Sigmoid colon (tissue), 7 donors: Measurements from ENCODE around the gene ATP6AP1. TPM values are rescaled to one million over a fixed set of nuclear protein-coding genes. Genes with fewer than 3 reads are reported as not detected.
A peak's percentile ranks its signal among the peaks of the same experiment; 100 is the strongest.
"Not testable (repeated sequence)": the region's sequence is repeated elsewhere in the genome, so short reads cannot be mapped to it uniquely, and the experiment has no call there.

Source experiments
- DNase-seq: peaks from one replicate; pipeline ENCODE4 v3.0.0-alpha.2; 2019
- H3K27ac ChIP-seq, 4 donors: fragments of 200-600 bp; sonication (generic); one replicate each; pipeline ENCODE4 v1.5.1; 2016 to 2019; ENCODE audit warnings: mild to moderate bottlenecking in 1 of 4
- H3K27me3 ChIP-seq, 3 donors: fragments of 200-600 bp; sonication (generic); one replicate each; pipeline ENCODE4 v1.5.1; 2019; ENCODE audit warnings: mild to moderate bottlenecking in 1 of 3
- H3K36me3 ChIP-seq, 4 donors: fragments of 200-600 bp; sonication (generic); one replicate each; pipeline ENCODE4 v1.5.1; 2016 to 2019
- H3K4me1 ChIP-seq, 4 donors: fragments of 200-600 bp; sonication (generic); one replicate each; pipeline ENCODE4 v1.5.1; 2017 to 2019
- H3K4me3 ChIP-seq, 4 donors: fragments of 200-600 bp; sonication (generic); one replicate each; pipeline ENCODE4 v1.5.1; 2017 to 2019; ENCODE audit warnings: mild to moderate bottlenecking in 2 of 4, moderate library complexity in 1 of 4
- H3K9me3 ChIP-seq, 4 donors: fragments of 200-600 bp in 3 of 4; sonication (generic) in 3 of 4; one replicate each; pipeline versions ENCODE4 v1.5.1 to v1.6.1; 2013 to 2019
- EP300 ChIP-seq, 4 donors: sonication (generic); formaldehyde crosslinking; IDR thresholded peaks; one replicate each; pipeline ENCODE4 v1.6.1; 2017; ENCODE audit warnings: antibody characterized with exemption in 4 of 4
- POLR2A ChIP-seq, 2 donors: fragments of 450-650 bp; IDR thresholded peaks; one replicate each; pipeline ENCODE4 v1.6.1; 2016; ENCODE audit warnings: antibody characterized with exemption in 2 of 2, mild to moderate bottlenecking in 2 of 2, moderate library complexity in 2 of 2
- POLR2AphosphoS5 ChIP-seq, 4 donors: sonication (generic); formaldehyde crosslinking; IDR thresholded peaks; one replicate each; pipeline ENCODE4 v1.6.1; 2017; ENCODE audit warnings: antibody characterized with exemption in 4 of 4
- WGBS, 2 donors: extraction: QIAGEN DNeasy Blood & Tissue Kit; methylation state at CpG; one replicate each; pipeline ENCODE4 v1.1.7; 2013; 5-methylcytosine and 5-hydroxymethylcytosine counted together
- intact Hi-C: fragments of 100-400 bp; cut with DNase I; formaldehyde crosslinking; loops from one replicate; pipeline ENCODE4 v1.15.1; 2023
- polyA plus RNA-seq, 3 donors: library from polyadenylated mRNA; stranded (reverse); fragments of 200-250 nt; gene quantifications; one replicate each; pipeline ENCODE4 v1.2.3, GENCODE V29; 2013
- total RNA-seq, 4 donors: library from RNA; depleted of rRNA; stranded (reverse); fragments of >200 nt; gene quantifications; one replicate each; pipeline ENCODE4 v1.1.0, GENCODE V29; 2016
- TF ChIP-seq, protein P1 (sequence below), 4 experiments: fragments of 450-650 bp in 3 of 4; fragments of 200-600 bp in 1 of 4; IDR thresholded peaks; one replicate each; pipeline ENCODE4 v1.5.1; 2016 to 2019; ENCODE audit warnings: antibody characterized with exemption in 4 of 4, mild to moderate bottlenecking in 3 of 4, moderate library complexity in 2 of 4
- donor health status: healthy with polysubstance abuse.
- donor health status: Bipolar disorder and iron deficiency.
- donor health status: healthy.

Gene ATP6AP1
- total and polyA plus RNA-seq, 7 donors, result 16.5 to 87.7 (median 30.5) TPM

DNA sequence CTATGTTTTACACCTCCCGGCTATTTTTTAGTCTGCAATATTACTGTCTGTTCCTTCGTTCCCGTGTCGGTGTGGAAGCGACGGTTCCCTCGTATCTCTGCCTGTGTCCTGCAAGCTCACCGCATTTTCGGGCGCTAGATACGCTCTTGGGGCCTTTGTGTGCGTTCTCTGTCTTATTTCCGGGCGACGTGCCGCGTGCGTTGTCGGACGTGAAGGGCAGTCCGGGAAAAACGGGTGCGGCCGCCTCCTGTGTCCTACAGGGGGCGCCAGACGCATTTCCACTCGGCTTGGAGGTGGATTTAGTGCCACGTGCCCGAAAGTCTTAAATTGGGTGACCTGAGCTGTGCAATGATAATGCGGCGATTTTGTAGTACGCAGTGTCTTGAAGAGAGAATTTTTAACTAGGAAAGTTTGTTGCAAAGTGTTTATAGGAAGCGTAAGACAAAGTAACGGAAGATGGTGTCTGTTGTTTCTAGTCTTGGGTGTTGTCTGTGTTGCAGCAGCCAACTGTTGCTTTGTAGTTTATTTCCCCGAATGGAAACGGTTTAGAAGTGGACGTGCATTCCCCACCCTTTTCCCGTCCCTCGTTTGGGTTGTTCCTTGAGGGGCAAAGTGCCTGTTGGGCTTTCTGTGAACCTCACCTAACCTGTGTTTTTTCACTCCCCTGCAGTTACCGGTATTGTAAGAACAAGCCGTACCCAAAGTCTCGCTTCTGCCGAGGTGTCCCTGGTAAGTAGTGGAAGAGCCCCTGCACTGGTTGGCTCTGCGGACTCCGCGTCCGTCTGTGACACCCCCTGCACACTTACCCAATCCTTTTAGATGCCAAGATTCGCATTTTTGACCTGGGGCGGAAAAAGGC lies 29.6 kb upstream of the ATP6AP1 start:
- no peaks in the 10 kb centered on the region for H3K9me3 ChIP-seq
- H3K4me3 ChIP-seq, result peak overlapping the region; percentile 59 to 80 (median 68)
- no peaks in the 10 kb centered on the region for H3K27me3 ChIP-seq
- TF ChIP-seq, protein P1, sequence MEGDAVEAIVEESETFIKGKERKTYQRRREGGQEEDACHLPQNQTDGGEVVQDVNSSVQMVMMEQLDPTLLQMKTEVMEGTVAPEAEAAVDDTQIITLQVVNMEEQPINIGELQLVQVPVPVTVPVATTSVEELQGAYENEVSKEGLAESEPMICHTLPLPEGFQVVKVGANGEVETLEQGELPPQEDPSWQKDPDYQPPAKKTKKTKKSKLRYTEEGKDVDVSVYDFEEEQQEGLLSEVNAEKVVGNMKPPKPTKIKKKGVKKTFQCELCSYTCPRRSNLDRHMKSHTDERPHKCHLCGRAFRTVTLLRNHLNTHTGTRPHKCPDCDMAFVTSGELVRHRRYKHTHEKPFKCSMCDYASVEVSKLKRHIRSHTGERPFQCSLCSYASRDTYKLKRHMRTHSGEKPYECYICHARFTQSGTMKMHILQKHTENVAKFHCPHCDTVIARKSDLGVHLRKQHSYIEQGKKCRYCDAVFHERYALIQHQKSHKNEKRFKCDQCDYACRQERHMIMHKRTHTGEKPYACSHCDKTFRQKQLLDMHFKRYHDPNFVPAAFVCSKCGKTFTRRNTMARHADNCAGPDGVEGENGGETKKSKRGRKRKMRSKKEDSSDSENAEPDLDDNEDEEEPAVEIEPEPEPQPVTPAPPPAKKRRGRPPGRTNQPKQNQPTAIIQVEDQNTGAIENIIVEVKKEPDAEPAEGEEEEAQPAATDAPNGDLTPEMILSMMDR (IDR thresholded peaks at IDR 0.05), result peak; percentile 69 to 88 (median 78)
- TF ChIP-seq EP300 (IDR thresholded peaks at IDR 0.05) (no peak), POLR2AphosphoS5 (IDR thresholded peaks at IDR 0.05) (peak in 1 of 4 donors; percentile 27)
- peaks cover 11 to 22% (median 14%) of the 10 kb centered on the region in 4 donors for H3K36me3 ChIP-seq
- H3K27ac ChIP-seq, result peak overlapping the region; percentile 95 to 98 (median 97)
- WGBS, 2 donors, result 1% methylated on average over 49 of the region's 49 CpGs
- intact Hi-C loops, result loop anchor here (5.0 kb wide), 1 partner anchor 88 kb away; the partner anchor contains the start of gene UBL4A
- peaks cover 0 to 20% (median 13%) of the 10 kb centered on the region in 4 donors for H3K4me1 ChIP-seq
- peak; percentile 95 for DNase-seq

GRCh38 chrX:154399527-154400368 lies 28.7 kb upstream of the ATP6AP1 start:
- Histone ChIP-seq H3K27ac (peak overlapping the region; percentile 95 to 98 (median 97)), H3K27me3 (no peaks in the 10 kb centered on the region), H3K9me3 (no peaks in the 10 kb centered on the region), H3K36me3 (peaks cover 11 to 22% (median 14%) of the 10 kb centered on the region in 4 donors), H3K4me3 (peak overlapping the region; percentile 59 to 80 (median 68)), H3K4me1 (peaks cover 0 to 20% (median 13%) of the 10 kb centered on the region in 4 donors)
- 32 to 44% methylated on average over 14 of the region's 14 CpGs for WGBS, 2 donors
- DNase-seq, result no peak
- TF ChIP-seq, protein P1 (IDR thresholded peaks at IDR 0.05), result no peak
- TF ChIP-seq EP300 (IDR thresholded peaks at IDR 0.05), result no peak
- TF ChIP-seq POLR2AphosphoS5 (IDR thresholded peaks at IDR 0.05), result peak in 1 of 4 donors; percentile 21
- intact Hi-C loops, result loop anchor here (5.0 kb wide), 1 partner anchor 88 kb away; the partner anchor contains the start of gene UBL4A

DNA sequence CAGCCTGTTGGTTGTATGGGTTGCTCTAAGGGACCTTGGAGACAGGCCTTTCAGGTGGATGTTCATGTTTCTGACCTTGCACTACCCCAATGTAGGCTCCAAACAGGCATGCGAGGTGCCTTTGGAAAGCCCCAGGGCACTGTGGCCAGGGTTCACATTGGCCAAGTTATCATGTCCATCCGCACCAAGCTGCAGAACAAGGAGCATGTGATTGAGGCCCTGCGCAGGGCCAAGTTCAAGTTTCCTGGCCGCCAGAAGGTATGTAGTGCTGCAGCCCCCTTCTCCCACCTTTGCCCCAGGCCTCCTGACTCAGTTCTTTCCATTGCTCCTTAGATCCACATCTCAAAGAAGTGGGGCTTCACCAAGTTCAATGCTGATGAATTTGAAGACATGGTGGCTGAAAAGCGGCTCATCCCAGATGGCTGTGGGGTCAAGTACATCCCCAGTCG lies 28.1 kb upstream of the ATP6AP1 start:
- H3K9me3 ChIP-seq, H3K27me3 ChIP-seq, intact Hi-C loops, DNase-seq: not testable (repeated sequence)
- Histone ChIP-seq H3K4me3 (peak overlapping the region in 1 of 4 donors; percentile 80), H3K4me1 (peaks cover 0 to 20% (median 13%) of the 10 kb centered on the region in 4 donors), H3K27ac (peak overlapping the region in 2 of 4 donors; percentile 96 to 98), H3K36me3 (peaks cover 11 to 22% (median 14%) of the 10 kb centered on the region in 4 donors)
- 82 to 87% methylated on average over 6 of the region's 6 CpGs for WGBS, 2 donors

GRCh38 chrX:154401045-154401799 lies 27.3 kb upstream of the ATP6AP1 start:
- H3K4me1 ChIP-seq, result peaks cover 0 to 20% (median 13%) of the 10 kb centered on the region in 4 donors
- 39 to 57% methylated on average over 6 of the region's 6 CpGs for WGBS, 2 donors
- TF ChIP-seq POLR2AphosphoS5 (IDR thresholded peaks at IDR 0.05) (peak in 1 of 4 donors; percentile 20), POLR2A (IDR thresholded peaks at IDR 0.05) (no peak)
- H3K27ac ChIP-seq, result no peak overlapping the region
- H3K36me3 ChIP-seq, result peaks cover 11 to 22% (median 14%) of the 10 kb centered on the region in 4 donors
- H3K9me3 ChIP-seq, result no peaks in the 10 kb centered on the region
- H3K27me3 ChIP-seq, result no peaks in the 10 kb centered on the region
- no peak overlapping the region for H3K4me3 ChIP-seq
- no peak for DNase-seq
- intact Hi-C loops, result no loop called here
